K562 (cell line): ENCODE measurements around the gene THSD8. TPM values are rescaled to one million over a fixed set of nuclear protein-coding genes. Genes with fewer than 3 reads are reported as not detected.
A peak's percentile ranks its signal among the peaks of the same experiment; 100 is the strongest.

ENCODE experiments used
- DACH1 ChIP-seq: fragments of 450-650 bp; IDR thresholded peaks from 2 replicates; pipeline ENCODE4 v1.6.1; 2018; ENCODE audit not compliant: partially characterized antibody
- DIDO1 ChIP-seq: fragments of 450-650 bp; IDR thresholded peaks from 2 replicates; pipeline ENCODE4 v1.6.1; 2016; ENCODE audit warnings: low read depth, missing biosample characterization, missing genetic modification characterization
- ETV5 ChIP-seq: sonication (generic); formaldehyde crosslinking; IDR thresholded peaks from 2 replicates; pipeline ENCODE4 v1.4.0; 2020; ENCODE audit warnings: low read depth, mild to moderate bottlenecking, missing genetic modification reagents
- FOXJ3 ChIP-seq: sonication (generic); formaldehyde crosslinking; IDR thresholded peaks from 2 replicates; pipeline ENCODE4 v1.4.0; 2020; ENCODE audit warnings: mild to moderate bottlenecking, missing genetic modification reagents
- FOXP1 ChIP-seq: sonication (generic); formaldehyde crosslinking; IDR thresholded peaks from 2 replicates; pipeline ENCODE4 v1.8.0; 2022; ENCODE audit warnings: mild to moderate bottlenecking, missing genetic modification reagents
- LEF1 ChIP-seq: fragments of 450-650 bp; IDR thresholded peaks from 2 replicates; pipeline ENCODE4 v1.6.1; 2016; ENCODE audit warnings: mild to moderate bottlenecking
- MGA ChIP-seq: fragments of 450-650 bp; IDR thresholded peaks from 2 replicates; pipeline ENCODE4 v1.6.1; 2016; ENCODE audit warnings: mild to moderate bottlenecking, moderate library complexity
- MXD1 ChIP-seq: fragments of 250-450 bp; sonication (Bioruptor Pico); IDR thresholded peaks from 2 replicates; pipeline ENCODE4 v1.8.0; 2021; ENCODE audit warnings: borderline replicate concordance, mild to moderate bottlenecking, moderate library complexity; ENCODE audit not compliant: poor library complexity, severe bottlenecking
- NFE2L1 ChIP-seq: fragments of 450-650 bp; IDR thresholded peaks from 2 replicates; pipeline ENCODE4 v1.6.1; 2016; ENCODE audit warnings: missing genetic modification characterization, low read depth, mild to moderate bottlenecking, missing compliant biosample characterization, moderate library complexity, borderline replicate concordance
- PCBP1 ChIP-seq: fragments of 200-400 bp; formaldehyde crosslinking; IDR thresholded peaks from 2 replicates; pipeline ENCODE4 v1.6.1; 2018; ENCODE audit warnings: mild to moderate bottlenecking, low read depth, low read length; ENCODE audit not compliant: poor library complexity, severe bottlenecking
- PHTF2 ChIP-seq: fragments of 250-450 bp; sonication (Bioruptor Pico); IDR thresholded peaks from 2 replicates; pipeline ENCODE4 v1.5.0; 2021; ENCODE audit warnings: mild to moderate bottlenecking
- RBM34 ChIP-seq: fragments of 200-400 bp; formaldehyde crosslinking; IDR thresholded peaks from 2 replicates; pipeline ENCODE4 v1.6.1; 2018; ENCODE audit warnings: low read length, borderline replicate concordance; ENCODE audit not compliant: insufficient read depth
- SIN3B ChIP-seq: fragments of 450-650 bp; IDR thresholded peaks from 2 replicates; pipeline ENCODE4 v1.6.1; 2017; ENCODE audit warnings: low read depth, mild to moderate bottlenecking, moderate library complexity
- SPI1 ChIP-seq: IDR thresholded peaks from 2 replicates; pipeline ENCODE4 v1.6.1; 2011; ENCODE audit warnings: low read depth, low read length, control low read depth, borderline replicate concordance
- SUPT5H ChIP-seq: fragments of 450-650 bp; IDR thresholded peaks from 2 replicates; pipeline ENCODE4 v1.6.1; 2016
- TRIM24 ChIP-seq, 2 experiments: fragments of 450-650 bp; IDR thresholded peaks; 2 replicates each; pipeline ENCODE4 v1.6.1; 2016
- ZNF121 ChIP-seq: sonication (generic); formaldehyde crosslinking; conservative IDR thresholded peaks from 2 replicates; pipeline ENCODE4 v1.8.0; 2022; ENCODE audit warnings: missing genetic modification reagents
- polyA plus RNA-seq, 8 experiments: library from polyadenylated mRNA; depleted of rRNA in 4 of 8; stranded (reverse) in 5 of 8; unstranded in 3 of 8; fragments of >200 nt; fragmentation: Nextera tagmentation in 2 of 8; fragmentation: Illumina TruSeq in 1 of 8; extraction: Ambion mirVana in 2 of 8; extraction: Trizol in 1 of 8; gene quantifications; 2 replicates each; pipeline versions ENCODE4 v1.2.1 to v1.2.3, GENCODE V29; 2011 to 2014; ENCODE audit warnings: inconsistent platforms in 1 of 8, missing spikeins in 1 of 8
- total RNA-seq, 7 experiments: library from RNA; depleted of rRNA in 6 of 7; stranded (reverse); fragments of >200 nt in 6 of 7; fragmentation: Illumina TruSeq in 2 of 7; extraction: Trizol in 2 of 7; gene quantifications; 2 replicates each; pipeline versions ENCODE4 v1.2.1 to v1.2.3, GENCODE V29; 2011 to 2021; ENCODE audit warnings: low replicate concordance in 1 of 7

Gene THSD8
- total and polyA plus RNA-seq, 9 of the 15 experiments (the other 6 are each of a cell fraction or from before 2014, with no cell fraction given), result 8.4 to 42.4 (median 19.9) TPM; not detected in 2

- TF ChIP-seq MGA (peak; percentile 79), MXD1 (CRISPR knock-in tag) (no peak), ZNF121 (CRISPR knock-in tag) (no peak), FOXP1 (CRISPR knock-in tag) (peak; percentile 64; the same call in 1 of the 2 replicates), FOXJ3 (no peak), ETV5 (CRISPR knock-in tag) (peak; percentile 54), LEF1 (peak; percentile 28; the same call in 1 of the 2 replicates), SIN3B (0 out of 2 replicates have a peak, but pooled peaks have one; percentile 36), DIDO1 (tag) (no peak), TRIM24 (IDR thresholded peaks at IDR 0.05) (0 out of 4 replicates have a peak, but pooled peaks of 1 of the 2 experiments have one; percentile 10), PCBP1 (peak; percentile 77), NFE2L1 (tag) (no peak), PHTF2 (CRISPR knock-in tag) (no peak), RBM34 (no peak), SUPT5H (peak; percentile 35), DACH1 (no peak), SPI1 (no peak)
Measured at GRCh38 chr19:12782424-12783290, 19.2 kb upstream of the THSD8 start (continued).
